ENCODE data around the gene COL4A6.

Gene COL4A6

DNA sequence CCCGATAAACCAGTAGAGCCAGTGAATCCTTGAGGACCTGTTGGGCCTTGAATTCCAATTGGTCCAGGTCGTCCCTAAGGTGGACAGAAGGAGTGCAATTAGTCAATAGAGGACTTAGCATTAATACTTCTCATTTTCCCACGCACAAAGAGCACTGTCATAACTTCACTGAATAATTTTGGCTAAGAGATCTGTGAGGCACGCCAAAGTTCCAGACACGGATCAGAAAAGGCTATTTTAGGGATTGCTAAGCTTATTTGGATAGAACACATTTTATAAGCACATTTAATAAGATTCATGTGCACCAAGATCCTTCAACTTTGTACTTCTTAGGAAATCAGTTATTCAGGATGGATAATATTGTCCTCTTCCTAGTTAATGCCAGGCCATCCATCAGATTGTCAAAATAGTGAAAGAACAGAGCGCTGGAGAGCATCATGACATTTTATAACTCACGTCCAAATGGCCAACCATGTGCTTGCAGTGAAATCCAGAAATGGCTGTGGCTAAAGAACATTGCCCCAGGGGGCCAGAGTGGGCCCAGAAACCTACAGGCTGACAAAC lies 216.8 kb downstream of the COL4A6 start:
- TF ChIP-seq, protein P1, sequence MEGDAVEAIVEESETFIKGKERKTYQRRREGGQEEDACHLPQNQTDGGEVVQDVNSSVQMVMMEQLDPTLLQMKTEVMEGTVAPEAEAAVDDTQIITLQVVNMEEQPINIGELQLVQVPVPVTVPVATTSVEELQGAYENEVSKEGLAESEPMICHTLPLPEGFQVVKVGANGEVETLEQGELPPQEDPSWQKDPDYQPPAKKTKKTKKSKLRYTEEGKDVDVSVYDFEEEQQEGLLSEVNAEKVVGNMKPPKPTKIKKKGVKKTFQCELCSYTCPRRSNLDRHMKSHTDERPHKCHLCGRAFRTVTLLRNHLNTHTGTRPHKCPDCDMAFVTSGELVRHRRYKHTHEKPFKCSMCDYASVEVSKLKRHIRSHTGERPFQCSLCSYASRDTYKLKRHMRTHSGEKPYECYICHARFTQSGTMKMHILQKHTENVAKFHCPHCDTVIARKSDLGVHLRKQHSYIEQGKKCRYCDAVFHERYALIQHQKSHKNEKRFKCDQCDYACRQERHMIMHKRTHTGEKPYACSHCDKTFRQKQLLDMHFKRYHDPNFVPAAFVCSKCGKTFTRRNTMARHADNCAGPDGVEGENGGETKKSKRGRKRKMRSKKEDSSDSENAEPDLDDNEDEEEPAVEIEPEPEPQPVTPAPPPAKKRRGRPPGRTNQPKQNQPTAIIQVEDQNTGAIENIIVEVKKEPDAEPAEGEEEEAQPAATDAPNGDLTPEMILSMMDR (IDR thresholded peaks at IDR 0.05) = no peak
- no peak overlapping the region for H3K9ac ChIP-seq
- H3K27ac ChIP-seq = no peak overlapping the region
- H3K4me2 ChIP-seq (ENCODE audit: low read length) = no peak overlapping the region
- no peaks in the 10 kb centered on the region for H3K79me2 ChIP-seq
- no peaks in the 10 kb centered on the region for H3K9me3 ChIP-seq (ENCODE audit: control insufficient read depth, low read length)
- H3K36me3 ChIP-seq (ENCODE audit: control insufficient read depth, insufficient read depth, low read length) = no peaks in the 10 kb centered on the region
- H3K4me3 ChIP-seq (ENCODE audit: low read depth, low read length) = no peak overlapping the region
- H2AFZ ChIP-seq = no peak overlapping the region
- no peaks in the 10 kb centered on the region for H3K27me3 ChIP-seq (ENCODE audit: control insufficient read depth, insufficient read depth, low read length)
- H3K4me1 ChIP-seq = no peaks in the 10 kb centered on the region

DNA sequence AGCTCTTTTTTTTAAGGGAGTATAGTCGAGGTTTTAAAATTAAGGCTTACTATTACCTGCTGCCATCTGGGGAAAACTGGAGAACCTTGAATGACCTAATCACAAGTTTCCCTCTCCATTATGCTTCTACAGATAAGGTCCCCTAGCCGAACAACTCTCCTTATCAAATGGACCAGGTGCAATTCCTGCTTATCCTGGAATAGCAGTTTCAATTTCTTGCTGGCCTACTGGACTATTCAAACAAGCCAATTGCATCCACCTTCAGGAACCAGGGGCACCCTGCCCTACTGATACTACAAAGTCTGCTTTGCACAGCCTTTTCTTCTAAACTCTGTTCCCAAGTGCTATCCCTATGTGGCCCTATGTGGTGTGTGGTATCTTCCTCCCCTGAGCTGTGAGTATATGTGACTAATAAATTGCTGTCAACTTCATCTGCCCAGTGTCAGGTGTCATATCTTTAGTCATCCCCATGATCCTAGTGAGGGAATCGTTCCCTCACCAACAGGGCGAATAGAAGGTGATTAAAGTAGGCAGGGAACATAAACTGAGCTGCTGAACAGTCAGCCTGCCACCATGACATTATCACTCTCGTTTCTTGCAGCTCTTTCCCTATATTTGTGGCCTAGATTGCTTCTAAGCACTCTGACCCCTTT lies 218.1 kb downstream of the COL4A6 start:
- Histone ChIP-seq H3K9ac (no peak overlapping the region), H3K27me3 (ENCODE audit: control insufficient read depth, insufficient read depth, low read length) (no peaks in the 10 kb centered on the region), H2AFZ (no peak overlapping the region), H3K9me3 (ENCODE audit: control insufficient read depth, low read length) (no peaks in the 10 kb centered on the region), H3K4me2 (ENCODE audit: low read length) (no peak overlapping the region), H3K4me1 (no peaks in the 10 kb centered on the region), H3K4me3 (ENCODE audit: low read depth, low read length) (no peak overlapping the region), H3K36me3 (ENCODE audit: control insufficient read depth, insufficient read depth, low read length) (no peaks in the 10 kb centered on the region), H3K79me2 (no peaks in the 10 kb centered on the region), H3K27ac (no peak overlapping the region)
- TF ChIP-seq, protein P1 (IDR thresholded peaks at IDR 0.05) = no peak

DNA sequence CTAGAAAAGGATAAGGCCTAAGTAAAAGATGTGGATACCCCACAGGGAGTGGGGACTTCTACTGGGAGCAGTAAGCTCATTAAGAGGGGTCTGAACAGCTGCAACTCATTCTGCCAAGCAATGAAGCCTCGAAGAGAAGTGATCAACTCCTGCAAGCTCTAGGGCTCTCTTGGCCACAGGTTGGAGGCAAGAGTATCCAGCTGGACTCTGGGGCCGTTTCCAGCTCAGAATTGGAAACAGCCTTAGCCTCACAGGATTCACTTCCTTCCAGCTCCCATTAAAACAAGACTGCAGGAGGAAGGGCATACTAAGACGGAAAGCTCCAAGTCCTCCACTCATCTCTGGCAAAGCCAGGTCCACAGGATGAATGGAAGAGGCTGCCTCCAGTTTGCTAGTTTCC lies 220.3 kb downstream of the COL4A6 start:
- Histone ChIP-seq H3K27ac (no peak overlapping the region), H3K79me2 (no peaks in the 10 kb centered on the region), H3K4me2 (ENCODE audit: low read length) (no peak overlapping the region), H3K27me3 (ENCODE audit: control insufficient read depth, insufficient read depth, low read length) (no peaks in the 10 kb centered on the region), H3K9me3 (ENCODE audit: control insufficient read depth, low read length) (no peaks in the 10 kb centered on the region), H3K36me3 (ENCODE audit: control insufficient read depth, insufficient read depth, low read length) (no peaks in the 10 kb centered on the region), H3K4me1 (no peaks in the 10 kb centered on the region), H2AFZ (no peak overlapping the region), H3K9ac (no peak overlapping the region), H3K4me3 (ENCODE audit: low read depth, low read length) (no peak overlapping the region)
- TF ChIP-seq, protein P1 (IDR thresholded peaks at IDR 0.05) = no peak

DNA sequence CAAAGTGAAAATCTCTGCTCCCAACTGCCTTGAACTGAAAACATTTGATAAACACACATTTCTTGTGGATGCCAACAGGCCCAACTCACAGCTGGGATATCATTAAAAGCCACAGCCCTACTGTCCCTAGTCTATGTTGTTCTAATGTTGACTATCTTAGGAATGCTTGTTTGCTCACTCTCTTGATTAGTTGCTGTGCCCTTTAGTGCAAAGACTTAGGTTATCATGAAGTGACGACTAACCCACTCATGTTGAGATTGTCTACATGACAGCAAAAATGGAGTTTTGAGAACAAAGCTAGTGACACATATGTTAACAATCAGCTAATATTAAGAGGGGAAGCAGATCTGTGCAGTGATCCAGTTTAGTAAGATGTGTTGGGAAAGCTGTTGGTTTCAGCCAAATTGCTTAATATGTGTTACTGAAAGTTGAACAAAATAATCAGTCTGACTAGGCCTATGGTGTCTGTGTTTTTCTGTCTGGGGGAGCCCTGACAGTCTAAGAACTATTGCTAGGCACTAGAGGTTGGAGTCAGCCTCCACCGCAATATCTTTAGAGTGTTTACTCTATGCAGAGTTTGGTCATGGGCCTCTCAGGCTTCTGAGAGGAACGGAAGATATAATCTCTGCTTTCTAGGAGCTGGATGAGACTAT lies 221.2 kb downstream of the COL4A6 start:
- Histone ChIP-seq H2AFZ (no peak overlapping the region), H3K79me2 (no peaks in the 10 kb centered on the region), H3K9me3 (ENCODE audit: control insufficient read depth, low read length) (no peaks in the 10 kb centered on the region), H3K4me1 (no peaks in the 10 kb centered on the region), H3K27ac (no peak overlapping the region), H3K4me2 (ENCODE audit: low read length) (no peak overlapping the region), H3K27me3 (ENCODE audit: control insufficient read depth, insufficient read depth, low read length) (no peaks in the 10 kb centered on the region), H3K4me3 (ENCODE audit: low read depth, low read length) (no peak overlapping the region), H3K36me3 (ENCODE audit: control insufficient read depth, insufficient read depth, low read length) (no peaks in the 10 kb centered on the region), H3K9ac (no peak overlapping the region)
- TF ChIP-seq, protein P1 (IDR thresholded peaks at IDR 0.05) = no peak
